AG09309 (cell line): ENCODE results near the gene CACNA1I.

Experiments
- DNase-seq: peaks from one replicate; pipeline ENCODE4 v3.0.0-alpha.2; 2010; ENCODE audit warnings: low read depth
- H3K4me3 ChIP-seq: 2 replicates; pipeline ENCODE4 v1.5.1; 2011; ENCODE audit warnings: mild to moderate bottlenecking, low read depth, low read length, moderate library complexity; ENCODE audit not compliant: control insufficient read depth
- CTCF ChIP-seq: IDR thresholded peaks from 2 replicates; pipeline ENCODE4 v1.5.1; 2011; ENCODE audit warnings: mild to moderate bottlenecking, low read depth, low read length, inconsistent platforms; ENCODE audit not compliant: insufficient read depth, control insufficient read depth; ENCODE audit errors: missing control alignments

The CACNA1I gene

GRCh38 chr22:39641660-39642310 is 71.2 kb downstream of the CACNA1I start:
- DNase-seq: no peak
- no peak for TF ChIP-seq CTCF
- no peak overlapping the region for H3K4me3 ChIP-seq

- H3K4me3 ChIP-seq: no peak overlapping the region
- TF ChIP-seq CTCF: no peak
- DNase-seq: no peak
Measured at GRCh38 chr22:39643311-39644083, 72.9 kb downstream of the CACNA1I start.

- DNase-seq: no peak
- H3K4me3 ChIP-seq: no peak overlapping the region
- no peak for TF ChIP-seq CTCF
Measured at GRCh38 chr22:39645532-39645931, 75.0 kb downstream of the CACNA1I start.

GRCh38 chr22:39646398-39647063 is 76.0 kb downstream of the CACNA1I start:
- DNase-seq: no peak
- TF ChIP-seq CTCF: no peak
- no peak overlapping the region for H3K4me3 ChIP-seq

GRCh38 chr22:39647836-39648629 is 77.5 kb downstream of the CACNA1I start:
- no peak for TF ChIP-seq CTCF
- DNase-seq: no peak
- no peak overlapping the region for H3K4me3 ChIP-seq

GRCh38 chr22:39648630-39648950 is 78.0 kb downstream of the CACNA1I start:
- no peak for TF ChIP-seq CTCF
- DNase-seq: no peak
- H3K4me3 ChIP-seq: no peak overlapping the region
